NCI-H1092 (cell line): ENCODE measurements around the gene MMP1.

Experiments used
- DNase-seq: peaks from one replicate; lab custom pipeline; 2025; lab: John Stamatoyannopoulos, UW

The MMP1 gene

GRCh38 chr11:102798012-102798746 lies at the start of gene MMP1:
MMP1 (minus strand) TSS chr11:102798160; CDS start chr11:102798092, 68 bp downstream.
- DNase-seq = no peak

GRCh38 chr11:102846292-102846691 lies 48.3 kb upstream of the MMP1 start:
- no peak for DNase-seq

- DNase-seq = no peak
These were observed 45.5 kb upstream of the MMP1 start, which contains the start of gene MMP3 for GRCh38 chr11:102843489-102843888. MMP3 (minus strand) TSS chr11:102843609; CDS start chr11:102843546, 63 bp downstream.

- no peak for DNase-seq
These were observed 45.0 kb upstream of the MMP1 start for GRCh38 chr11:102842930-102843329.

- DNase-seq = no peak
These were observed 42.1 kb upstream of the MMP1 start for GRCh38 chr11:102840018-102840417.

- no peak for DNase-seq
These were observed 39.7 kb upstream of the MMP1 start for GRCh38 chr11:102837646-102838045.

- no peak for DNase-seq
These were observed 39.2 kb upstream of the MMP1 start for GRCh38 chr11:102837156-102837555.

GRCh38 chr11:102836290-102836875 lies 38.4 kb upstream of the MMP1 start:
- DNase-seq = no peak

- DNase-seq = no peak
These were observed 35.8 kb upstream of the MMP1 start for GRCh38 chr11:102833731-102834130.

- no peak for DNase-seq
These were observed 34.7 kb upstream of the MMP1 start for GRCh38 chr11:102832612-102833011.

- no peak for DNase-seq
These were observed 33.8 kb upstream of the MMP1 start for GRCh38 chr11:102831489-102832440.

GRCh38 chr11:102831128-102831488 lies 33.1 kb upstream of the MMP1 start:
- DNase-seq = no peak

- no peak for DNase-seq
These were observed 32.2 kb upstream of the MMP1 start for GRCh38 chr11:102830001-102830727.

- no peak for DNase-seq
These were observed 31.5 kb upstream of the MMP1 start for GRCh38 chr11:102829316-102830000.

- no peak for DNase-seq
These were observed 26.6 kb upstream of the MMP1 start for GRCh38 chr11:102824556-102824955.

GRCh38 chr11:102819491-102819890 lies 21.5 kb upstream of the MMP1 start:
- no peak for DNase-seq

- DNase-seq = no peak
These were observed 15.5 kb upstream of the MMP1 start for GRCh38 chr11:102813484-102813883.

GRCh38 chr11:102812188-102812587 lies 14.2 kb upstream of the MMP1 start:
- DNase-seq = no peak

GRCh38 chr11:102810950-102811660 lies 13.1 kb upstream of the MMP1 start:
- DNase-seq = no peak

- no peak for DNase-seq
These were observed 12.0 kb upstream of the MMP1 start for GRCh38 chr11:102809971-102810370.

- DNase-seq = no peak
These were observed 10.0 kb upstream of the MMP1 start for GRCh38 chr11:102807921-102808320.
